K562 (cell line): ENCODE results near the gene PLXNA3. TPM values are rescaled to one million over a fixed set of nuclear protein-coding genes. Genes with fewer than 3 reads are reported as not detected.

Source experiments
- ATAC-seq: fragments of 200-7000 bp; cut with Tn5 transposase; 3 replicates; pipeline ENCODE4 v1.9.1; 2020; ENCODE audit warnings: moderate library complexity
- BruUV-seq: library from RNA; stranded (reverse); fragments of 400-500 nt; replicated peaks from 2 replicates; lab custom pipeline; 2021; lab: Mats Ljungman, UMichigan
- CTCF ChIA-PET: fragments of 300-600 bp; formaldehyde crosslinking; extraction: SDS; loops from one replicate; lab custom pipeline; 2021; ENCODE audit warnings: low intra/inter-chr PET ratio; lab: Yijun Ruan, JAX
- POLR2A ChIA-PET: fragments of 300-600, 350-650 bp; sonication (Branson Sonifier 250); formaldehyde crosslinking; extraction: SDS; loops from one replicate; lab custom pipeline; 2021; ENCODE audit warnings: antibody characterized with exemption, inconsistent platforms; lab: Yijun Ruan, JAX
- DNase-seq, 4 experiments: peaks; one replicate each; pipeline versions ENCODE4 v3.0.0 to v3.0.0-alpha.2; 2011 to 2018; ENCODE audit warnings: low spot score in 3 of 4, mixed read lengths in 3 of 4; ENCODE audit errors: extremely low read depth in 1 of 4
- FAIRE-seq: peaks from 2 replicates; lab custom pipeline; 2011; peaks lifted over from hg19 to GRCh38; lab: Jason Lieb, UNC
- H2AFZ ChIP-seq: 2 replicates; pipeline ENCODE4 v1.6.0; 2011; ENCODE audit warnings: low read depth, low read length, control low read depth, inconsistent platforms
- H3K27ac ChIP-seq: fragments of 200-600 bp; 3 replicates; pipeline ENCODE4 v1.8.0; 2011; ENCODE audit warnings: low read depth, mild to moderate bottlenecking, control low read depth, inconsistent platforms, low read length, moderate library complexity, mixed read lengths; ENCODE audit errors: extremely low read depth
- H3K27me3 ChIP-seq, 2 experiments: fragments of 300-600 bp in 1 of 2; 2 replicates in 1 of 2; 3 replicates in 1 of 2; pipeline versions ENCODE4 v1.6.0 to v1.8.0; 2011; ENCODE audit warnings: inconsistent platforms in 2 of 2, low read length in 2 of 2, mild to moderate bottlenecking in 1 of 2, mixed read lengths in 1 of 2, moderate library complexity in 1 of 2; ENCODE audit not compliant: control insufficient read depth in 2 of 2, insufficient read depth in 2 of 2
- H3K36me3 ChIP-seq: fragments of 300-600 bp; 3 replicates; pipeline ENCODE4 v1.8.0; 2011; ENCODE audit warnings: mild to moderate bottlenecking, low read length, inconsistent platforms; ENCODE audit not compliant: control insufficient read depth, insufficient read depth
- H3K4me1 ChIP-seq, 2 experiments: fragments of 200-600 bp in 1 of 2; replicated peaks in 1 of 2; 2 replicates in 1 of 2; 3 replicates in 1 of 2; pipeline versions ENCODE4 v1.5.1 to v1.8.0; 2011; ENCODE audit warnings: inconsistent platforms in 2 of 2, low read length in 2 of 2, mild to moderate bottlenecking in 1 of 2, mixed read lengths in 1 of 2, moderate library complexity in 1 of 2; ENCODE audit not compliant: control insufficient read depth in 2 of 2, insufficient read depth in 2 of 2
- H3K4me2 ChIP-seq: 2 replicates; pipeline ENCODE4 v1.6.1; 2011; ENCODE audit warnings: low read length, control low read depth, inconsistent platforms, mixed read lengths; ENCODE audit not compliant: insufficient read depth
- H3K4me3 ChIP-seq: fragments of 200-600 bp; sonication (generic), shearing (Covaris generic); 2 replicates; pipeline ENCODE4 v1.5.1; 2016; ENCODE audit warnings: control low read depth, inconsistent platforms
- H3K79me2 ChIP-seq: fragments of 200-600 bp; 3 replicates; pipeline ENCODE4 v1.8.0; 2011; ENCODE audit warnings: low read length, inconsistent platforms; ENCODE audit not compliant: control insufficient read depth, insufficient read depth
- H3K9ac ChIP-seq, 2 experiments: 2 replicates each; pipeline versions ENCODE4 v1.6.0 to v1.6.1; 2011; ENCODE audit warnings: low read depth in 2 of 2, low read length in 2 of 2, control low read depth in 1 of 2, inconsistent platforms in 1 of 2, mild to moderate bottlenecking in 1 of 2, mixed read lengths in 1 of 2; ENCODE audit not compliant: insufficient read depth in 1 of 2
- H3K9me1 ChIP-seq: one replicate; pipeline ENCODE4 v1.6.0; 2011; ENCODE audit warnings: inconsistent platforms, mild to moderate bottlenecking, low read length, moderate library complexity; ENCODE audit not compliant: control insufficient read depth, insufficient read depth
- H3K9me3 ChIP-seq: replicated peaks from 2 replicates; pipeline ENCODE4 v1.5.1; 2011; ENCODE audit warnings: low read depth, low read length, inconsistent platforms; ENCODE audit not compliant: control insufficient read depth, insufficient read depth
- H4K20me1 ChIP-seq: replicated peaks from 2 replicates; pipeline ENCODE4 v1.6.1; 2011; ENCODE audit warnings: low read length, inconsistent platforms, mixed read lengths; ENCODE audit not compliant: control insufficient read depth, insufficient read depth
- CEBPZ ChIP-seq: fragments of 150-350 bp; IDR thresholded peaks from 2 replicates; pipeline ENCODE4 v1.6.1; 2014; ENCODE audit warnings: low read depth, mild to moderate bottlenecking, low read length, borderline replicate concordance
- ELF2 ChIP-seq: fragments of 250-450 bp; sonication (Bioruptor Pico); IDR thresholded peaks from 2 replicates; pipeline ENCODE4 v1.5.0; 2021; ENCODE audit warnings: mild to moderate bottlenecking
- HMG20A ChIP-seq: fragments of 450-650 bp; formaldehyde crosslinking; conservative IDR thresholded peaks from 2 replicates; pipeline ENCODE4 v1.4.0; 2020; ENCODE audit warnings: mild to moderate bottlenecking, mixed read lengths
- KLF13 ChIP-seq: fragments of 450-650 bp; IDR thresholded peaks from 2 replicates; pipeline ENCODE4 v1.6.1; 2016; ENCODE audit warnings: missing genetic modification characterization, low read depth, mild to moderate bottlenecking, missing compliant biosample characterization, moderate library complexity, borderline replicate concordance
- L3MBTL2 ChIP-seq: fragments of 450-650 bp; IDR thresholded peaks from 2 replicates; pipeline ENCODE4 v1.6.1; 2016; ENCODE audit warnings: mild to moderate bottlenecking, moderate library complexity
- MLLT1 ChIP-seq, 2 experiments: fragments of 450-650 bp; IDR thresholded peaks; 2 replicates each; pipeline ENCODE4 v1.6.1; 2016
- NCOR1 ChIP-seq: fragments of 450-650 bp; IDR thresholded peaks from 2 replicates; pipeline ENCODE4 v1.6.1; 2016; ENCODE audit warnings: mild to moderate bottlenecking, moderate library complexity
- NFIX ChIP-seq: fragments of 250-450 bp; sonication (Bioruptor Pico); IDR thresholded peaks from 2 replicates; pipeline ENCODE4 v1.4.0; 2020; ENCODE audit warnings: low read depth, mild to moderate bottlenecking, moderate library complexity
- SAFB2 ChIP-seq: fragments of 200-400 bp; formaldehyde crosslinking; IDR thresholded peaks from 2 replicates; pipeline ENCODE4 v1.6.1; 2018; ENCODE audit warnings: borderline replicate concordance, low read length, low read depth, moderate library complexity; ENCODE audit not compliant: severe bottlenecking
- SMC3 ChIP-seq: conservative IDR thresholded peaks from 2 replicates; pipeline ENCODE4 v1.6.1; 2011; ENCODE audit warnings: low read depth, low read length, improper control_type of control experiment; ENCODE audit not compliant: insufficient read depth
- SOX6 ChIP-seq: fragments of 450-650 bp; IDR thresholded peaks from 2 replicates; pipeline ENCODE4 v1.6.1; 2014; ENCODE audit warnings: mild to moderate bottlenecking
- U2AF1 ChIP-seq: fragments of 200-400 bp; formaldehyde crosslinking; optimal IDR thresholded peaks from 2 replicates; pipeline ENCODE3; 2017; ENCODE audit warnings: mild to moderate bottlenecking, low read depth, low read length, moderate library complexity
- ZBTB33 ChIP-seq: sonication (generic); formaldehyde crosslinking; IDR thresholded peaks from 2 replicates; pipeline ENCODE4 v1.8.1; 2023; ENCODE audit warnings: mild to moderate bottlenecking, missing genetic modification reagents
- ZNF644 ChIP-seq: fragments of 200-800 bp; sonication (Bioruptor generic); IDR thresholded peaks from 2 replicates; pipeline ENCODE4 v1.6.1; 2016; ENCODE audit warnings: low read depth, missing genetic modification characterization, missing compliant biosample characterization
- ZNF766 ChIP-seq: fragments of 200-800 bp; sonication (Bioruptor generic); conservative IDR thresholded peaks from 2 replicates; pipeline ENCODE4 v1.6.1; 2016; ENCODE audit warnings: missing genetic modification characterization, missing compliant biosample characterization
- ZZZ3 ChIP-seq: fragments of 450-650 bp; IDR thresholded peaks from 2 replicates; pipeline ENCODE4 v1.6.1; 2016; ENCODE audit warnings: antibody characterized with exemption, mild to moderate bottlenecking, moderate library complexity
- WGBS: fragments of 100-300 bp; shearing (Covaris generic); methylation state at CpG from one replicate; pipeline ENCODE4 v1.1.6; 2016; ENCODE audit warnings: low coverage, mixed read lengths; ENCODE audit not compliant: insufficient coverage; ENCODE audit errors: missing lambda C conversion rate; 5-methylcytosine and 5-hydroxymethylcytosine counted together
- in situ Hi-C: fragments of 300-500 bp; cut with MboI; formaldehyde crosslinking; loops from 4 replicates; pipeline ENCODE4 v1.15.0; 2018; ENCODE audit warnings: inconsistent platforms, mixed read lengths
- intact Hi-C: fragments of 100-400 bp; cut with micrococcal nuclease; formaldehyde crosslinking; loops from 2 replicates; pipeline ENCODE4 v1.14.2; 2022
- polyA plus RNA-seq, 8 experiments: library from polyadenylated mRNA; depleted of rRNA in 4 of 8; stranded (reverse) in 5 of 8; unstranded in 3 of 8; fragments of >200 nt; fragmentation: Nextera tagmentation in 2 of 8; fragmentation: Illumina TruSeq in 1 of 8; extraction: Ambion mirVana in 2 of 8; extraction: Trizol in 1 of 8; gene quantifications; 2 replicates each; pipeline versions ENCODE4 v1.2.1 to v1.2.3, GENCODE V29; 2011 to 2014; ENCODE audit warnings: inconsistent platforms in 1 of 8, missing spikeins in 1 of 8
- total RNA-seq, 7 experiments: library from RNA; depleted of rRNA in 6 of 7; stranded (reverse); fragments of >200 nt in 6 of 7; fragmentation: Illumina TruSeq in 2 of 7; extraction: Trizol in 2 of 7; gene quantifications; 2 replicates each; pipeline versions ENCODE4 v1.2.1 to v1.2.3, GENCODE V29; 2011 to 2021; ENCODE audit warnings: low replicate concordance in 1 of 7

The PLXNA3 gene
- total and polyA plus RNA-seq, 9 of the 15 experiments (the other 6 are each of a cell fraction or from before 2014, with no cell fraction given): 0.32 to 47.8 (median 7.5) TPM

GRCh38 chrX:154413142-154413541 is 44.9 kb upstream of the PLXNA3 start:
- CTCF ChIA-PET: no interaction called here
- Histone ChIP-seq H3K4me1 (peaks cover 12 to 46% of the 10 kb centered on the region in 2 experiments; a peak in 4 of 5 replicates), H3K4me2 (no peak overlapping the region), H3K36me3 (peaks cover 7% of the 10 kb centered on the region; the same call in 1 of the 3 replicates), H3K27ac (no peak overlapping the region), H3K9me3 (no peaks in the 10 kb centered on the region), H3K9ac (peak overlapping the region in 1 of 2 experiments; percentile 45; a peak in 1 of 4 replicates), H2AFZ (no peak overlapping the region), H4K20me1 (no peaks in the 10 kb centered on the region), H3K9me1 (no peaks in the 10 kb centered on the region), H3K27me3 (no peaks in the 10 kb centered on the region), H3K4me3 (no peak overlapping the region), H3K79me2 (peaks cover 25% of the 10 kb centered on the region)
- no TSS peak for BruUV-seq
- ATAC-seq: no peak
- POLR2A ChIA-PET: interaction anchor here (0.6 to 1.4 kb wide), 2 partner anchors 15 to 25 kb away, joined by 3 read pairs; no protein-coding TSS in a partner anchor
- 89% methylated on average over 5 of the region's 8 CpGs for WGBS
- no peak for TF ChIP-seq ZNF644 (tag)
- no peak for TF ChIP-seq MLLT1 (IDR thresholded peaks at IDR 0.05)
- no peak for TF ChIP-seq HMG20A (CRISPR knock-in tag)
- TF ChIP-seq U2AF1: no peak
- no peak for TF ChIP-seq ZZZ3
- TF ChIP-seq ZBTB33: no peak
- TF ChIP-seq SAFB2: no peak
- TF ChIP-seq SMC3: no peak
- TF ChIP-seq SOX6: no peak
- TF ChIP-seq NFIX: no peak
- no peak for TF ChIP-seq CEBPZ
- no peak for TF ChIP-seq L3MBTL2
- TF ChIP-seq KLF13 (tag): no peak
- no peak for TF ChIP-seq ELF2 (CRISPR knock-in tag)
- TF ChIP-seq ZNF766 (CRISPR knock-in tag): no peak
- no peak for TF ChIP-seq NCOR1
- intact Hi-C loops: no loop called here
- DNase-seq: no peak
- no peak for FAIRE-seq
- in situ Hi-C loops: no loop called here
